ENCODE results near the gene OSBPL9. TPM values are rescaled to one million over a fixed set of nuclear protein-coding genes. Genes with fewer than 3 reads are reported as not detected.

The OSBPL9 gene
- total RNA-seq, 4 donors from 2014 or later: 65.8 to 206 (median 136) TPM

- Histone ChIP-seq H3K4me3 (peak overlapping the region in 1 of 4 donors; percentile 11), H3K27me3 (no peaks in the 10 kb centered on the region), H3K27ac (peak overlapping the region; percentile 75 to 99 (median 82)), H3K4me1 (peaks cover 83 to 85% of the 10 kb centered on the region in 2 donors), H3K9me3 (no peaks in the 10 kb centered on the region), H3K36me3 (no peaks in the 10 kb centered on the region)
- peak; percentile 61 to 79 for ATAC-seq
- TF ChIP-seq POLR2A (IDR thresholded peaks at IDR 0.05): no peak
- TF ChIP-seq CTCF (IDR thresholded peaks at IDR 0.05 in 4 of 5, conservative IDR thresholded peaks at IDR 0.05 in 1 of 5): no peak
- intact Hi-C loops (cut with DNase I; ENCODE audit: low total_unique reads) (no loop called here), in situ Hi-C loops (cut with MboI; ENCODE audit: low sequenced_read_pairs in 4 of 4) (loop anchor here in 2 of 4 donors (25.0 kb wide), 1 partner anchor 114 kb away; no protein-coding TSS in a partner anchor)
- DNase-seq: no peak
Observed at GRCh38 chr1:51648180-51649109, 31.6 kb downstream of the OSBPL9 start.

DNA sequence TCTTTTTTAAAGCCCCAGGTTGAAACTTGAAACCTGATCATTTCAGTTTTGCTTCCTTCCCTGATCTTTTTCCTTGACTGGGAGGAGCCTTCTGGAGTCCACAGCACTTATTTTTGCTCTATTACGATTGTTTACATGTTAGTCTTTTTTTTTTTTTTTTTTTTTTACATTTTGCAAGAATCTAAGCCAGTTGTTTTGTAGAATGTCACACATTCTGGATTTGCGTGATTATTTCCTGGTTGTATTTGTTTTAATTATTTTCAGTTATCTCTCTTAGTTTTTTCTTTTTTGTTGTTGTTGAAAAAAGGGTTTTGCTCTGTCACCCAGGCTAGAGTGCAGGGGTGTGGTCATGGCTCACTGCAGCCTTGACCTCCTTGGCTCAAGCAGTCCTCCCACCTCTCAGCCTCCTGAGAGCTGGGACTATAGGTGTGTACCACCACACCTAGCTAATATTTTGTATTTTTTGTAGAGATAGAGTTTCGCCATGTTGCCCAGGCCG lies 32.8 kb downstream of the OSBPL9 start:
- in situ Hi-C loops (cut with MboI; ENCODE audit: low sequenced_read_pairs in 4 of 4) (loop anchor here in 2 of 4 donors (25.0 kb wide), 1 partner anchor 113 kb away; no protein-coding TSS in a partner anchor), intact Hi-C loops (cut with DNase I; ENCODE audit: low total_unique reads) (no loop called here)
- Histone ChIP-seq H3K27ac (peak overlapping the region; percentile 75 to 99 (median 82)), H3K4me1 (peaks cover 86% of the 10 kb centered on the region in 2 donors), H3K27me3 (no peaks in the 10 kb centered on the region), H3K36me3 (no peaks in the 10 kb centered on the region), H3K9me3 (no peaks in the 10 kb centered on the region), H3K4me3 (no peak overlapping the region)
- DNase-seq (no peak), ATAC-seq (no peak)
- TF ChIP-seq POLR2A (IDR thresholded peaks at IDR 0.05) (no peak), CTCF (IDR thresholded peaks at IDR 0.05 in 4 of 5, conservative IDR thresholded peaks at IDR 0.05 in 1 of 5) (no peak)

- no peak for TF ChIP-seq POLR2A (IDR thresholded peaks at IDR 0.05)
- TF ChIP-seq CTCF (IDR thresholded peaks at IDR 0.05 in 4 of 5, conservative IDR thresholded peaks at IDR 0.05 in 1 of 5): no peak
- H3K4me1 ChIP-seq: peaks cover 86% of the 10 kb centered on the region in 2 donors
- DNase-seq: no peak
- intact Hi-C loops (cut with DNase I; ENCODE audit: low total_unique reads): no loop called here
- no peaks in the 10 kb centered on the region for H3K9me3 ChIP-seq
- no peaks in the 10 kb centered on the region for H3K27me3 ChIP-seq
- H3K36me3 ChIP-seq: no peaks in the 10 kb centered on the region
- in situ Hi-C loops (cut with MboI; ENCODE audit: low sequenced_read_pairs in 4 of 4): no loop called here
- ATAC-seq: no peak
- H3K4me3 ChIP-seq: no peak overlapping the region
- H3K27ac ChIP-seq: peak overlapping the region; percentile 75 to 99 (median 82)
Observed at GRCh38 chr1:51650198-51650597, 33.3 kb downstream of the OSBPL9 start.

- TF ChIP-seq POLR2A (IDR thresholded peaks at IDR 0.05): no peak
- TF ChIP-seq CTCF (IDR thresholded peaks at IDR 0.05 in 4 of 5, conservative IDR thresholded peaks at IDR 0.05 in 1 of 5): no peak
- Histone ChIP-seq H3K4me1 (peaks cover 82 to 90% of the 10 kb centered on the region in 2 donors), H3K9me3 (no peaks in the 10 kb centered on the region), H3K27me3 (no peaks in the 10 kb centered on the region), H3K36me3 (peaks cover 0 to 6% of the 10 kb centered on the region in 2 donors), H3K27ac (peak overlapping the region; percentile 16 to 99 (median 79)), H3K4me3 (peak overlapping the region in 1 of 4 donors; percentile 27)
- ATAC-seq (no peak), DNase-seq (no peak)
- in situ Hi-C loops (cut with MboI; ENCODE audit: low sequenced_read_pairs in 4 of 4): no loop called here
- intact Hi-C loops (cut with DNase I; ENCODE audit: low total_unique reads): no loop called here
Observed at GRCh38 chr1:51651552-51651942, 34.7 kb downstream of the OSBPL9 start.
